RKO (cell line): Measurements from ENCODE around the gene ASCL2.
"Not testable (repeated sequence)": the region's sequence is repeated elsewhere in the genome, so short reads cannot be mapped to it uniquely, and the experiment has no call there.

Experiments
- DNase-seq: peaks from one replicate; pipeline ENCODE4 v3.0.0-alpha.2; 2016; ENCODE audit warnings: low spot score

Gene ASCL2

DNA sequence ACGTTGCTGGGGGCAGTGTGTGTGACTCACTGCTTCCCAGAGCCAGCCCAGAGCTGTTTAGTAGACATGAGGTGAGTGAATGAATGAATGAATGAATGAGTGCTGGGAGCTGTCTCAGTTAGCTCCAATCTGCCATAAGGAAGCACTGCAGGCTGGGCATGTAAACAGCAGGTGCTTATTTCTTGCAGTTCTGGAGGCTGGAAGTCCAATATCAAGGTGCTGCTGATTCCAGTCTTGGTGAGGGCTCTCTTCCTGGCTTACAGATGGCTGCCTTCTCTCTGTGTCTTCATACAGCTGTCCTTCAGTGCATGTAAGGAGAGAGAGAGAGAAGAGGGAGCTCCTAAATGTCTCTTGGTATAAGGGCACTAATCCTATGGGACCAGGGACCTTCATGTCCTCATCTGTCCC is 27.2 kb upstream of the ASCL2 start:
- DNase-seq = no peak

DNA sequence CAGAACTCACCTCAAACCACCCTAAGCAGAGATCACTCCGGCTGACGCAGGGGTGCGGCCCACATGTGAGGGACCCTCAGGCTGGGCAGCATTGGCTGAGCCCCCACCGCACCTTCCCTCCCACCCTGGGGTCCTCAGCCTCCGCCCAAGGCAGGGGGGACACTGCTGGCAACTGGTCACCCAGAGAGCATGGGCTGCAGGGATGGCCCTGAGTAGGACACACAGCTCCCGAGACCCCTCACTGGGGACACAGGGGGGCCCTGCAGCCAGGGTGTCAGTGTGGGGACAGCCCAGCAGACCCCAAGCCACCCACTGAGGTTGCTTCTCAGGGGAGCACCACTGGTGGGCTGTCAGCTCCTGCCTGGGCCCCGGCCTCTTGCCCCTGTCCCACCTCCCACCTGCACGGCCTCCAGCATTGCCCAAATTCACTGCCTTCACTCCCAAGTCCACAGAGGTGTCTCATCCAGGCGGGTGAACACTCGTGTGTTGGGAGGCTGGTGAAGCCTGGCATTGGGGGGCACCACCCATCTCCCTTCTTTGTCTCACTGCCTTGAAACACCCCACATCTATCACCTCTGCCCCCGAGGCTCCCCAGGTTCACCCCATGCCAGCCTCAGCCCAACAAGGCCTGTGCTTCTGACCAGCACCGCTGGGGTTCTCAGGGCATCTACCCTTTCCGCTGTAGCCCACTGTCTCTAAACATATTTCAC is 26.7 kb upstream of the ASCL2 start:
- DNase-seq = no peak

DNA sequence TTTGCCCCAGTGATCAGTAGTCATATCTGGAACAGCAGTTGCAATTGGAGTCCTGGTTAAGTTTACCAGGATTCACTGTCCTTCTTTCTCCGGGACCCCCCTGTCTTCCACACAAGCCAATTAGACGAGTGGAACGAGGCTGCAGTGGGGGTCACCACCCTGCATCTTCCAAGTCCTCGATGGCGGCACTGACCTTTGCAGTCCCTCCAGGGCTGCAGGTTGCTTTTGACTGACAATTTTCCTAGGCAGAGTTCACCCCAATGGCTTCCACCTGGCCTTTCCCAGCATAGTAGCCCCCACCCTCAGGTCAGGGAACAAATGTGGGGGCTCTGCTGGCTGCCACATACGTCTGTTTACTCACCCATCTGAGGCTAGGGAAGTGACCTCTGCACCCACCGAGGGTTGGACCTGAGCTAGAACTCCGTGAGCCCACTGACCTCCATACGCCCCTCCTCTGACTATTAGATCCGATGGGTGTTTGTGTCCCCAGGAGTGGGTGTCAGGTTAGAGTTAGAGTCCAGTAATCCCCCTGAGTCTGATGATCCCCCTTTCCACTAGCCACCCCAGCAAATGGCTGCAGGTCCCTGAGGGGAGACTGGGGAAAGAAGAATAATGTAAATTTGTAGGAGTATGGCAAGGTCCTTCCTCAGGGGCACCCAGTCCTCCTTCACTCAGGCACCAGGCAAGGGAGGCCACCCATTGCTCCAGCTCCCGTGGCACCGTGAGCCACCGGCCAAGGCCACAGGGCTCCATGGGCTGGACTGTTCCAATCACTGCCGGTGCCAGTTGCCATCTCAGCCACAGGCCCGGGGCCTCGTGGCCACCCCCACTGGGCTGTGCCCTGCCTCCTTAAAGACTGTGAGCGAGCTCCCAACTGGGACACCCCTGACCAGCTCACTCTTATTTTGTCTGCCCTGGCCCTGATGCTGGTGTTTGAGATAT is 25.9 kb upstream of the ASCL2 start:
- no peak for DNase-seq

DNA sequence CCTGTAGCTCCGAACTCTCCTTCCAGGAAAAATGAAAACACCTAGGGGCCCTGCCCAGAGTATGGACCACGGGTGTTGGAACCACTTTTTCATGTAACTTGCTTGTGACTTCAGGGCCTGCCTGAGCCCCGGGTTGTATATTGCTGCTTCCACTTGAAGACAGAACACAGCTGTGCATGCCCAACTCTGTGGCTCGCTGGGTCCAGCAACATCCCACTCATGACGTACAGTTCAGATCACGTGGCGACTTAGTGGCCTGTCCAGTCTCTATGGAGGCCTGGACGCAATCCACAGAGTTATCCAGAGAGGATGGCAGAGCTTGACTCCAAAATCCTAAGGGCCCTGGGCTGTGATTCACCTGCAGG is 24.5 kb upstream of the ASCL2 start:
- DNase-seq = no peak

DNA sequence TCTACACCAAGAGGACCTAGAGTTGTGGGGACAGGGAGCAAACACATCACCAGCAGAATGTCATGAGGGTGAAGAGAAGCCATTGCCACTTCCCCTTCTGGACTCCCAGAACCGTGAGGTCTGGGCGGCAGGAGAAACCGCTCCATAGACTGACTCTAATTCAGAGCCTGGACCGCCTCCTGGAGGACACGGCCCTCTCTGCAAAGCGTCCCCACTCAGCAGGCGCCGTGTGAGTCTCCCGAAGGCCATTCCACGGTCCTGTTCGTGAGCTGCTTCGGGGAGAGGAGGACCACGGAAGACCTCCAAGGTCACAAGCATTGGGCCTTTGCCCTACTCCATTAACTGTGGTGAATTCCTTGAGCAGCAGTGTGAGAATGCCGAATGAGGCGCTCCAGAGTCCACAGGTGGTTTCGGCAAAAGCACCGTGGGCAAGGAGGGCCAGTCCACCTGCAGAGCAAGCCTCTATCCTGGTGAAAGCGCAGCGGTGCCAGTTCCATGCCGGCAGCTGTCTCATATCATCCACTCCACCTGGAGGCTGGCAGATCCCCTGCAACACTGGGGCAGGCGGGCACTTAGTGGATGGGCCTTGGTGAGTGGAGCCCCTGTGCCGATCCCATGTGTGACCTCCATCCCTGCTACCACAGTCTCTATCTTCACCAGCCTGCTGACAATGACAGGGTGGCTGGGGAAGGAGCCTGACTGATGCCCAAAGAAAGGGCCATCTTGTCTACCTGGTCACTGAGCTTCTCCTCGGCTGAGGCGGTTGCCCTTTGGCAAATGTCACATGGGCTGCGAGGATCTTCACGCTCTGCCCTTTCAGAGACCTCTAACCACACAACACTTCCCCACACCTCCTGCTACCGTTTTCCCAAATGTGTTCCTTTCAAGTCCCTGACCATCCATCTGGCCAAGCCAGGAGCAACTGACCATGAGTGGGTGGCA is 23.9 kb upstream of the ASCL2 start:
- no peak for DNase-seq

DNA sequence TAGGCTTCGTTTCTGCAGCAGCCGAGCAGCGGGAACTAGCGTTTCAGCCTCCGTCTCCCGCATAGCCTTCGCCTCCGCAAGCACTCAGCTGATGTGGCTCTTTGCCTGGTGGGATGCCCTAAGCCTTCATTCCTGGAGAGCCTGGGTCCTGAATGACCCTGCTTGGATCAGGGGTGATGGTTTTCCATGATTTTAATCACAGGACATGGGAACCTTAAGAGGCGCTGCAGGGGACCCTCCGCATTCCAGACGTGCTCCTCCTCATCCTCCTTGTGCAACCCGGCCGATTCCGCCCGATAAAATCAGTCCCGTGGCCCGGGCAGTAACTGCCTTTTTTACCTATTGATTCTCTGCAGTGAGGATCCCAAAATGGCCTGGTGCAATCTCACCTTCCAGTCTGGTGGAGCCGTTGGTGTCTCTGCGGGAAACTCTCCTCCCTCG is 23.2 kb upstream of the ASCL2 start:
- DNase-seq = no peak

DNA sequence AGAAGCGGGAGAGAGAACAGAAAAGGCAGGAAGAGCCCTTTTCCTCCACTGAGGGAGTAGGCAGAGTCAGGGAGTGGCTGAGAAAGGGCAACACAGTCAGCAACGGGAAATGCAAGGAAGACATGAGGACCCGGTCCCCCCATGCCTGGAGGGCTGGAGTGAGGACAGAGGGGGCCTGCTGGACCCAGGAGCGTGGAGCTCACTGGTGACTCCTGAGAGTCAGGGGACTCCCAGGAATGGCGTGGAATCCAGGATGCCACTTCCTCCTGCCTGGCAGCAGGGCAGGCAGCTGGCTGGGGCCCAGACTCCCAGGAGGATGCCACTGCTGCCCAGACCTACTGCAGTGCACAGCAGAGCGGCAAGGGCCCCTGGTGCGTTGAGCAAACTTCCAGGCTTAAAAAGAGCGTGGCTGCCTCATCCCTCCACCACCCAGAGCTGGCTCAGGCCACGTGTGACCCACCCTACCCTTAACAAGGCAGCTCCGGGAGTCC is 20.0 kb upstream of the ASCL2 start:
- no peak for DNase-seq

DNA sequence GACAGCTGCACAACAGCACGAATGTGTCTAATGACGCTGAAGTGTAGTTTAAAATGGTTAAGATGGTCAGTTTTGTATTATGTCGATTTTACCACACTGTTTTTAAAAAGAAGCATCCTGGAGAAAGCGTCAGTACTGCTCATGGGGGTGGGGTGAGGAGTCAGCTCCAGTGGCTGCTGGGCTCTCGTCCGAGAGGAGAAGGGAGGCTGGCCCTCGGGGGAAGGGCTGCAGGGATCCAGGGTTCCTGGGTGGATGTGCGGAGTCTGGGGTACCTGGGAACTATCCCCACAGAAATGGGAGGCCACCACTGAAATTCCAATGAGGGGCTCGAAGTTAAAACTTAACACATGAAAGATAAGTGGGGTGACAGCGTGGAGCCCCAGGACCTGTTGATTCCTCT is 19.5 kb upstream of the ASCL2 start:
- no peak for DNase-seq

DNA sequence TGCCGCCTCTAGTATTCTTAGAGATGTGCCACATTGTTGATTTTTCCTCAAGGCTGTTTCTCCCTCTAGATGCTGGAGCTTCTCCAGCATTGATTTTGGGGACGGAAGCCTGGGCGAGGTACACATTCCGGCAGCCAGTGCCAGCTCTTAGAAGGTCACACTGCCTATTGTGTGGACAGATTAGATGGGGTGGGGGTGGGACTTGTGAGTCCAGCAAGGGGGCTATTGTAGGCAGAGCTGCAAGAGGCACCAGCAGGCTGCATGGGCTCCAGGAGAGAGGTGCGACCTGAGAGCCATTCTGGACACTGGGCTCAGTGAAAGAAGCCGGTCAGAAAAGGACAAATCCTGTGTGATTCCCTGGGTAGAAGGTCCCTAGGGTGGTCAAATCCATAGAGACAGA is 19.0 kb upstream of the ASCL2 start:
- no peak for DNase-seq

DNA sequence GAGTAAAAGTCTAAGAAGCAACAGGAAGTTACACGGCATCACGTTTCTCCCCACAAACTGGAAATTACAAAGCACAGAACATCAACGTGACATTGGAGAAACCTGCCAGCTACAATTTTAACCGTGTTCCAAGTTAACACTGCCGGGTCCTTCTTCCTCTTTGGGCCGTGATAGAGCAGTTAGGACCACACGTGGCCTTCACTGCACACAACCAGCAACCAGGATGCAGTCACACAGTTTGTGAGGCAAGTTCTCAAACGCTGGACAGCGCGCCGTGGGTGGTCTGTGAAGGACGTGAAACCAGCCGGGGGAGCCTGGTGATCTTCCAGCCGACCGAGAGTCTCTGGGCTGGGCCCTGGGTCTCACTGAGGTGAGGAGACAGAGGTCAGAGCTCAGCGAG is 16.7 kb upstream of the ASCL2 start:
- no peak for DNase-seq

DNA sequence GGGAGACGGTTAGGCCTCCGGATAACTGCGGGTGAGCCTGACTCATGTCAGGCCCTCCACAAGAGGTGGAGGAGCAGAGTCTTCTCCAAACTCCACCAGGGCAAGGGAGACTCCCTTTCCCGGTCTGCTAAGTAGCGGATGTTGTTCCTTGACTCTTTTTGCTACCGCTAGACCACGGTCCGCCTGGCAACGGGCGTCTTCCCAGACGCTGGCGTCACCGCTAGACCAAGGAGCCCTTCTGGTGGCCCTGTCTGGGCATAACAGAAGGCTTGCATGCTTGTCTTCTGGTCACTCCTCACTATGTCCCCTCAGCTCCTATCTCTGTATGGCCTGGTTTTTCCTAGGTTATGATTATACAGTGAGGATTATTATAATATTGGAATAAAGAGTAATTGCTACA is 16.0 kb upstream of the ASCL2 start:
- not testable (repeated sequence) for DNase-seq

DNA sequence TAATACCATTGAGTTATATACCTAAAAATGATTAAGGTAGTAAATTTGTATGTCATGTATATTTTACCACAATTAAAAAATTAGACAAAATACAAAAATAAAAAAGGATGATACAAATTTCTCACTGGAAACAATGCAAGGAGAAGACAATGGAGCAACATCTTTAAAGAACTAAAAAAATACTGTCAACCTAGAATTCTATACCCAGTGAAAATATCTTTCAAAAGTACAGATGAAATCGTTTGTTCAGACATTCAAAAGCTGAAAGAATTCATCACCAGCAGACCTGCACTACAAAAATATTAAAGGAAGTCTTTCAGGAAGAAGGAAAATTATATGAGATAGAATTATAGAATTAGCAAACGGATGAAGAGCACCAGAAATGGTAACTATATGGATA is 9.8 kb upstream of the ASCL2 start:
- DNase-seq = no peak

DNA sequence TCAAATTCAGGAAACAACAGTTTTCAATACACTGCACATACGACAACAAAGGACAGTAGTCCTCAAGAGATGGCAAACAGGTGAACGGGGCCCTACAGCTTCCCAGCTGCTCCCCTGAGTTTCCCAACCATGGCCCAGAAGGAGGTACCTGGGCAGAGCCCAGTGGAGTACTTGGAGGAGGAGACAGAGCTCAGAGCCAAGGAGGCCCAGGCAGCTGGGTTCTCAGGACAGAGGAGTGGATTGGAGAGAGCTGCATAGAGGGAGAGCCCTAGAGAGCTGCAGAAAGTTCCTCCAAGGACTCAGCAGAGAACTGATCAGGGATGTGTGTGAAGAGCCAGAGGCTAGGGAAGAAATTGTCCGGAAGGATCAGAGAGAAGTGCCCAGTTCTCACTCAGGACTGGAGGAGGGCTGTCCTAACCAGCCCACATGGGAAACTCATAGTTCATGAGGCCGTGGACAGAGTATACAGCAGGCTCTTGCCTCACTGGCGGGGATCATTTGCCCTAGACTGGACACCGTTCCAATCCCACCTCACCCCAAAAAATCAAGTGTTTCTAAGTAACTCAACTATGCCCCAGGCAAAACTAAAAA is 7.6 kb upstream of the ASCL2 start:
- no peak for DNase-seq

DNA sequence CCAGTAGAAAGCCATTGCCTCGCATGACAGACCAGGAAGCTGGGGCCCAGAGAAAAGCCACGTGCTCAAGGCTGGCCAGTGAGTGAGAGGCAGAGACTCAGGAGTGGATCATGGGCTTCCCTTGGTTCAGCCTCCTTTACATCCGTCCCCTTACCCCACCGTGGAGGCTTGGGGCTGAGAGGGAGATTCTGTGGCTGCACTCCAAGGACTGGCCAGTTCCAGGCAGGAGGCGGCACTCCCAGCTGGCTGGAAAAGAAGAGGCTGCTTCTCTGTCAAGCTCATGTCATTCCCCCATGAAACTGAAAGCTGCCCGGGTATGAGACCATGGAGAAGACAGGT is 6.6 kb upstream of the ASCL2 start:
- no peak for DNase-seq

DNA sequence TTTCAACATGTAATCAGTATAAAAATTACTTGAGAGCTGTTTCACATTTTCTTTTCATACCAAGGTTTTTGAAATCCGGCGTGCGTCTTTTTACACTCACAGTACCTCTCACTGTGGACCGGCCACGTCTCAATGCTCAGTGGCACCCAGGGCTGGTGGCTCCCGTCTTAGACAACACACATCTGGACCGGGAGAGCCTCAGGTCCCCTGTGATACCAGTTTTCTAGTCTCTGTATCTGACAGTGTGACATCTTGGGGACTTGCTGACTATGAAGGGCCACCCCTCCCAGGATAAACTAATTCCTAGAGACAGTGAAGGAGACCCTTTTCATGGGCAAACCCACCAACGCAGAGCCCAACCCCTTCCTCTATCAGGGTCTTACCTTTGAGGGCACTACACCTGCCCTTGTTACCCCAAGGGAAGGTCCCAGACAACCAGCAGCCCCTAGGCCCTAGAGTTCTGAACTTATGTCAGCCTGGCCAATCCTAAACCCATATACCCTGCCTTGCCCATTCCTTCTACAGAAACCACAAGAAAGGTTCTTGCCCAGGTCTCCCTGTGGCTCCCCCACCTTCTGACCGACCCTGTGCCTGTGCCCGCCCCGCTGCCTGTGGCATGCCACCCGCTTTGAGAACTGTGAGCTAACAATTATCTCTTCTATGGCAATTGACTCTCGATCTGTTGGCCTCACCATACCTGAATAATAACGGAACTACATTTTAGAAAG is 6.1 kb upstream of the ASCL2 start:
- no peak for DNase-seq

DNA sequence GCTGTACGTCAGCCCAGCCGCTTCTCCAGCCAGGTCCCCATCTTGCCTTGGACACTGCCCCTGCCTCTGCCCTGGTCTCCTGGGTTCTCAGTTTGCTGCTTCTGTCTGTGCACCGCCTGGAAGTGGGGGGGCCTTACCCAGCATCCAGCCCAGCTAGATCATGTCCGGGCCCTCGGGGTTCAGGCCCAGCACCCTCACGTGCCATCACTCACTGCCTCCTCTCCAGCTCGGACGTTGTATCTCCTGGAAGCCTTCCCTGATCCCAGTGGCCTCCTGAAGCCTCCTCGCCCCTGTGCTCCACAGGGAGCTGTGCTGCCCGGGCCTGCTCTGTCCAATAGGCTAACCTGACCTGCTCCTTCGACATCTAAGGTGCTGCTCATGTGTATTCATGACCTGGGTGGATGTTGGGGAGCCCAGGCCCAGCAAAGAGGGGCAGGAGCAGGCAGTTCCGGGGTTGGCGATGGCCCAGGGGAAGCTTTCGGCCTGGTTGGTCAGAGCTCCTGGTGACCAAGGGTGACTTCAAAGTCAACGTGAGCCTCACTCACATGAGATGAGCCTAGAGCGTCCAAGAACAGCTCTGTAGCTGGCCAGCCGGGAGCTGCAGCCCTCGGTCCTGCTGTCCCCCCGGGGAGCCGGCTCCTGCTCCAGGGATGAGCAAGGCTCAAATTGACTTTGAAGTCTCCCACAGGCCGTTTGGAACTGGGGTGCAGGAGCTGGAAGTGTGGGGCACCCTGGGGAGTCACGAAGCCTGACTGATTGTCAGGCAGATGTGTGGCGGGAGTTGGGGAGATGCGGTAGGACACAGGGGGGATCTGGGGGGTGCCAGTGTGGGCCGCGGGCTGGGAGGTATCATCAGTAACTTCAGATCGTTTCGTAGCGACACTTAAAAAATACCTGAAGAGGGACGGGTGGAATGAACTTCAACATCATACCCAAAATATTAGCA is 5.2 kb upstream of the ASCL2 start:
- no peak for DNase-seq

DNA sequence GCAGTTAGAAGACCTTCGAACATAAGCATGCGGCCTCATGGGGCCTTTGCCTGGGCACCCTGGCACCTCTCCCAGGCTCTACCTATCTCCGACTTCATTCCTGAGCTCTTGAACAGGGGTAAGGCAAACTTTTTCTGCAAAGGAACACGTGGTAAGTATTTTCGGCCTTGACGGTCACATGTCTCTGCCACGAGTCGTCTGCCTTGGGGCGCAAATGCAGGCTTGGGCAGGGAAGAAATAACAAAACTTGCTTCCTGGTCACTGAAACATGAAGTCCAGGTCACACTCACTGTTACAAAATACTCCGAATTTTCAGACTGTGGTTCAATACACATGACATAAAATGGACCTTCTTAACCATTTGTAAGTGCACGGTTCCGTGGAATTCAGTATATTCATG is 3.4 kb upstream of the ASCL2 start:
- no peak for DNase-seq

DNA sequence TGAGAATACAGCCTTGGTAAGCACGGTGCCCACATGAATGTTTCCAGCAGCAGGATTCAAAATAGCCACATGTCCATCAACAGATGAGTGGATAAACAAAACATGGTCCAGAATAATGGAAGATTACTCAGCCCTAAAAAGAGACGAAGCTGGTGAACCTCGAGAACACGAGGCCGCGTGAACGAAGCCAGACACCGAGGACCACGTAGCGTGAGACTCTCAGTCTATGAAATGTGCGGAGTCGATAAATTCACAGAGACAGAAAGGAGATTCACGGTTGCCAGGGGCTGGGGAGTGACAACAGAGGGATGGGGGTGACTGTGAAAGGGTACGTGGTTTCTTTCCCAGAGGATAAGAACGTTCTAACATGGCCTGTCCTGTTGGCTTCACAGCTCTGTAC is 2.9 kb upstream of the ASCL2 start:
- no peak for DNase-seq

DNA sequence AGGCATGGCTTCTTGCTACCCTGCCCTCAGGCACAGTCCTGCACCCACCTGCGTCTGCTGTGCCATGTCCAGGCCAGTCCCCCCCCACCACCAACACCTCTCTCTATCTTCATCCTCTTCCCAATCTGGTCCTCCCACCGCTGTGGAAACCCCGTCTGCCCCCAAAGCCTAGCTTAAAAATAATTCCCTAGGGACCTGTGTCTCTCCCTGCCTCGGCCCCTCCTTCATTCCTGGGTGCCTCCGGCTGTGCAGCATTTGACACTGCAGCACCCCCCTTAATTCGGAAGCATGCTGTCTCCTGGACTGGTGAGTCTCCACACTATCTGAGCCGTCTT is 2.5 kb upstream of the ASCL2 start:
- DNase-seq = no peak

DNA sequence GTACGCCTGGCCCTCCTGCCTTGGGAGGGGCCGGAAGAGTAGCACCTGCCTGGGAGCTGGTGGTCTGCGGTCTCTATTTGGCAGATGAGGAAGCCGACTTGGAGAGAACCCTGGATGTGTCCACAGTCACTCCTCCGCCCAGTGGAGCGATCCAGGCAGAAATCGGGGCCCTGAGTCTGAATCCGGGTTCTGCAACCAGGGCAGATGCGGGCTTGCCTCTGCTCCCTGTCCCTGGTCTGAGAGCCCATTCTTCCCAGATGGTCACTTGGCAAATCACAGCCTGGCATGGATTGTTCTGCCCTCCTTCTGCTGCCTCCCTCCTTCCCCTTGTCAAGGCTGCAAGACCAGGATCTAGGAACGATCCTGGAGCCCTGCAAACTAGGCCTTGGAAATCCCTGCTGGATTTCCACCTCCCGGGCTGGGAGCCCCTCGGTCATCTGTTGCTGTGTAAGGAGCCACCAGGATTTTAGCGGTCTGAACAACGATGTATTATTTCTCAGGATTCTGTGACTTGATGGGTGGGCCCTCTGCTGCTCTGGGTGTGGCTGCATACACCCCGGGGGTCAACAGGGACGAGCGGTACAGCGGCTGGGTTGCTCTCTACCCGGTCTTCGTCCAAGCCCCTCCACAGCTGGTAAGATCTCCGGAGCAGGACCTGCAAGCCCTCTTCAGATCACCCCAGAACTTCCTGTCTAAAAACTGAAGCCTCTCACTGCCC is 2.0 kb upstream of the ASCL2 start:
- no peak for DNase-seq
